PFSK-1 (cell line): ENCODE data around the gene NAA16.

Experiments
- POLR2AphosphoS5 ChIP-seq: IDR thresholded peaks from 2 replicates; pipeline ENCODE4 v1.6.1; 2012; ENCODE audit warnings: low read depth, mild to moderate bottlenecking, control low read depth, low read length, moderate library complexity
- TAF1 ChIP-seq: IDR thresholded peaks from 2 replicates; pipeline ENCODE4 v1.6.1; 2012; ENCODE audit warnings: low read length, control low read depth, borderline replicate concordance; ENCODE audit not compliant: insufficient read depth

GRCh38 chr13:41419206-41419605 is 108.1 kb downstream of the NAA16 start:
- TF ChIP-seq TAF1 (no peak), POLR2AphosphoS5 (no peak)
